A204.1 (cell line): ENCODE results near the gene YY2.
"Not testable (repeated sequence)": the region's sequence is repeated elsewhere in the genome, so short reads cannot be mapped to it uniquely, and the experiment has no call there.

Experiments
- FAIRE-seq: peaks from 2 replicates; lab custom pipeline; 2012; peaks lifted over from hg19 to GRCh38; lab: Jason Lieb, UNC

Gene YY2

GRCh38 chrX:21855937-21856415, at the start of gene YY2:
YY2 (plus strand) TSS chrX:21855987; CDS start chrX:21856485, 498 bp downstream.
- no peak for FAIRE-seq

GRCh38 chrX:21806691-21807090, 49.1 kb upstream of the YY2 start:
- FAIRE-seq, result no peak

- no peak for FAIRE-seq
Observed at GRCh38 chrX:21811832-21812231, 44.0 kb upstream of the YY2 start.

DNA sequence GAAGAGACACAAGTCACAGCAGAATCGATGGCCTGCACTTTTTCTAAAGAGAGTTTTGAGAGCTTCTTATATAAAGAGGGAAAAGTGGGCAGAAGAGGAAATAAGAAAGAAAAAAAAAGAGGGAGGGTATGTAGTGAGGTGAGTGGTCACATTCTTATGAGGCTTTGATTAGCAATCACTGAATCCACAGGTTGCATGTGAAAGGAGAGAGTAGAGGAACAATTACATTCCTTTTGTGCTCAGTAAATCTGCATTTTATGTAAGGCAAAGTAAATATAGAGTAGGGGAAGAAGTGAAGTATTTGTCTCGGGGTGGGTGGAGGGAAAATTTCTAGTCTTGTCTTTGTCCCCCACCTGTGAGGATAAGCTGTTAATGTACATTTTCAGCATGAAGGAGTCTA, 43.2 kb upstream of the YY2 start:
- FAIRE-seq, result no peak

GRCh38 chrX:21813612-21814368, 42.0 kb upstream of the YY2 start:
- FAIRE-seq, result no peak

- FAIRE-seq, result no peak
Observed at GRCh38 chrX:21816136-21816535, 39.7 kb upstream of the YY2 start.

- FAIRE-seq, result not testable (repeated sequence)
Observed at GRCh38 chrX:21820170-21820569, 35.6 kb upstream of the YY2 start.

- FAIRE-seq, result no peak
Observed at GRCh38 chrX:21821875-21822274, 33.9 kb upstream of the YY2 start.

GRCh38 chrX:21831496-21831895, 24.3 kb upstream of the YY2 start:
- no peak for FAIRE-seq

DNA sequence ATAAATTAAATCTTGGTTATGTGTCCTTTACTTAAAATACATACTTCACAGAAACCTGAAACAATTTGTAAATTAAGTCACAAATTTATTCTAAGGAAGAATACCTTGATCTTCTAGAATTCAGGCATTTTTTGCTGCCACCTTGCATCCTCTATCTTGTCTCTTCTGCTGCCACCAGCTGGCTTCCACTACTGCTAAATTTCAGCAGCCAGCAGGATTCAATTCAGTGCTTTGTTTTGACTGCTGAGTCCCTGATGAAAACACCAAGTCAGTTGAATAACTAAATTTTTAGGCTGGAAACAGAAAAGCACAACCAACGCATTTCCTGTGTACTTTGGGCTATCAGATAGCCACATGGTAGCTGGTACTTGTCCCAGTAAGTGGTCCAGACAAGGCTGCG, 18.7 kb upstream of the YY2 start:
- no peak for FAIRE-seq

DNA sequence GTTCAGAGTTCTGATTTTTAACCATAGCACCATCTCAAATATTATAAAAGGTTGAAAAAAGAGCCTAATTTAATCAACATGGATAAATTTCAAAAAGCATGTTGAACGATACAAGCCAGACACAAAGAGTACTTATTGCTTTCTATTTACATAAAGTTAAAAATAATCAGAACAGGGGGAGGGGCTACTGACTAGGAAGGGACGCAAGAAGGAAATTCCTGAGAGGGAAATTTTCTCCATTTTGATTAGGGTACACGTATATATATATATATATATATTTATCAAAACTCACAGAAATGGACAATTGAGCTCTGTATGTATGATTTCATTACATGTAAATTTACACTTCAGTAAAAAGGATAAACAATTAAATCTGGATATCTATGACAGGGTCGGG, 16.9 kb upstream of the YY2 start:
- FAIRE-seq, result no peak

GRCh38 chrX:21839334-21840192, 16.2 kb upstream of the YY2 start, which contains the start of gene MBTPS2:
MBTPS2 (plus strand) TSS chrX:21839617; CDS start chrX:21839735, 118 bp downstream.
- FAIRE-seq, result no peak

- FAIRE-seq, result no peak
Observed at GRCh38 chrX:21840193-21840545, 15.6 kb upstream of the YY2 start.

- no peak for FAIRE-seq
Observed at GRCh38 chrX:21843179-21843578, 12.6 kb upstream of the YY2 start.

DNA sequence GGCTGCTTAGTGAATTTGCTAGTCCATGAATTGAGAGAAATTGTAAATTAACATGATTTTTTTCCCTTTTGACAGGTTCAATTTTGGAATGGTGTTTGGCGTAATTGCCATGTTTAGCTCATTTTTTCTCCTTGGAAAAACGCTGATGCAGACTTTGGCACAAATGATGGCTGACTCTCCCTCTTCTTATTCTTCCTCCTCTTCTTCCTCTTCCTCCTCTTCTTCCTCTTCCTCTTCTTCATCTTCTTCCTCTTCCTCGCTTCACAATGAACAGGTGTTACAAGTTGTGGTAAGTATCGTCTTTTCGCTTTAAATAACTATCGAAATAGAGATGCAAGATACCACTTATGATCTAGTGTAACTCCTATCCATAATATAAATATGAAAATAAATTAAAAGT, 10.7 kb upstream of the YY2 start:
- FAIRE-seq, result no peak

- no peak for FAIRE-seq
Observed at GRCh38 chrX:21847342-21847741, 8.4 kb upstream of the YY2 start.

- FAIRE-seq, result no peak
Observed at GRCh38 chrX:21853578-21853977, 2.2 kb upstream of the YY2 start.

DNA sequence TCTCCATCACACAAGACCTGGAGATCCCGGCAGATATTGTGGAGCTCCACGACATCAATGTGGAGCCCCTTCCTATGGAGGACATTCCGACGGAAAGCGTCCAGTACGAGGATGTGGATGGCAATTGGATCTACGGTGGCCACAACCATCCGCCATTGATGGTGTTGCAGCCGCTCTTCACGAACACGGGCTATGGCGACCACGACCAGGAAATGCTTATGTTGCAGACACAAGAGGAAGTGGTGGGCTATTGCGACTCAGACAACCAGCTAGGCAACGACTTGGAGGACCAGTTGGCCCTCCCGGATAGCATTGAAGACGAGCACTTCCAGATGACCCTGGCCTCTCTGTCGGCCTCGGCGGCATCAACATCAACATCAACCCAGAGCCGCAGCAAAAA, 717 bp downstream of the YY2 start:
- FAIRE-seq, result no peak

DNA sequence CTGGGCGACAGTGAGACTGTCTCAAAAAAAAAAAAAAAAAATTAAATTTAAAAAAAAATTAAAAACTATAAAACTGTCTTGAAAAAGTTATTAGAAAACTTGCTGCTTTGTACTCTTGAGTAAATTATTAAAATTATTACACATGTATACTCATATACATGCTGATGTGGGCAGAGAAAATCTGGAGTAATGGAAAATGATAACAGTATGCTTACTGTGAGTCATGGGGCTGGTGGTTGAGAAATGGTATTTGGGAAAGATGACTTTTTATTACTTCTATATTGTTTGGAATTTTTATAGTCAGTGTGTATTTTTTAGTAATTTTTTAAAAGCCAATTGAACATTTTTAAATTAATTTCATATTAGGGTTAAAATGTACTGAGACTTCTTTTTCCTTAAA, 7.5 kb downstream of the YY2 start:
- FAIRE-seq, result no peak

GRCh38 chrX:21865436-21865835, 9.6 kb downstream of the YY2 start:
- no peak for FAIRE-seq

- no peak for FAIRE-seq
Observed at GRCh38 chrX:21870494-21870893, 14.7 kb downstream of the YY2 start.

DNA sequence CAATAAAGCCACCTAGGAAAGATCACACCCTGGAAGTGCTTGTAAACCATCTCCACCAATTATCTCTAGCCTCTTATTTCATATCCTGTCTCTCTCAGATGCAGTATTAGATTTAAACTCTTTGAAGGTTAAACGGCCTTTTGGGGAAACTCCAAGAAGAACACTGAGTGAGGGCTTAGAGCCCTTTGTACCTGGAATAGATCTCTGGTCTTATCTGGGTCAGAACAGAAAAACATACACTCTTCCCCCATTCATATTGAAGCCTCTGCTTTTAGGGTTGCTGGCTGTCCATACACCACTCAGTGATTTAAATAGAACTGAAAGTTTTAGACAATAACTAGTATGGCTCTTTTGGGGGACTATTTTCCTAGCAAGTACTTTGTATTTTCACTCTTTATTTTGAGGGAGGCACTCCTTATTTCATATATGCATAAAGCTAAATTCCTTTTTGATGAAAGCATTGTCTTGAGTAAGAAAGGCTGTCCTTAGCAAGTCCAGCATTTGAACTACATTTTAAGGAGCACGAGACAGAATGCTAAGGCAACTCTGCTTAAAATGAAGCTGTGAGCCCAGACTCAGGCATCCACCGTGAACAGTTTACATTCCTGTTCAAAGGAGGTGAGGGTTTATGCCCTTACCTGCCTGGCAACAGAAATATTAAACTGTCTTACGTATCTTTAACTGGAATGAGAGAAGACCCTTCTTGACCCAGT, 17.4 kb downstream of the YY2 start:
- FAIRE-seq, result no peak

DNA sequence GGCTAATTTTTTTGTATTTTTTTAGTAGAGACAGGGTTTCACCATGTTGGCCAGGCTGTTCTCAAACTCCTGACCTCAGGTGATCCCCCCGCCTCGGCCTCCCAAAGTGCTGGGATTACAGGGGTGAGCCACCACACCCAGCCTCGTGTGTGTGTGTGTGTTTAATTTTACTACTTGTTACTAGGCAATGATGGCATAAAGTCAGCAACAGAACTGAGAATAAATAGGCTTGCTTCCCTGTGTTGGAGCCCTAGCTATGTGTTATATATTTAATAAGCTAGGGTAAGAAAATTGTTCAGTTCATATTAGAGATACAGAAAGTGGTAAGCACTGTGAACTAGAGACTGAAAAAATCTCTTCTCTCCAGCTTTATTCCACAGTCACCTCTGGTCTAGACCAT, 18.4 kb downstream of the YY2 start:
- not testable (repeated sequence) for FAIRE-seq
